Measurements from ENCODE around the gene SYNE3.

SYNE3 gene

DNA sequence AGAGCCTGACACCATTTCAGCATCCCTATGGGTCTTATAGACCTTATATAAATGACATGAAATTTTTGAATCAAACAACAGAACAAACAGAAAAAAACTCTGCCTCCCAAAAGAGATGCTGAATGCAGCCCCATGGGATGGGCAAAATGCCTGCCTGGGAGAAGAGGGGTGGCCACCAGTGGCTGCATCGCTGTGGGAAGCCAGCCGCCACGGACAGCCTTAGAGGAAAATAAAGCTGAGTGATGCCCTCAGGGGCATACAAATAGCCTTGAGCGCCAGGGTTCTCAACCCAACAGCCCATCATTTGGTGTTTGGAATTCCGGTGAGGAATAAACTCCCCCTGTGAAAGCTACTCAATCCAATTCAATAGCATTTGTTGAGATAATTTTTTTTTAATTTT is 22.9 kb downstream of the SYNE3 start:
- no peak overlapping the region for H3K27ac ChIP-seq
- TF ChIP-seq, protein P1, sequence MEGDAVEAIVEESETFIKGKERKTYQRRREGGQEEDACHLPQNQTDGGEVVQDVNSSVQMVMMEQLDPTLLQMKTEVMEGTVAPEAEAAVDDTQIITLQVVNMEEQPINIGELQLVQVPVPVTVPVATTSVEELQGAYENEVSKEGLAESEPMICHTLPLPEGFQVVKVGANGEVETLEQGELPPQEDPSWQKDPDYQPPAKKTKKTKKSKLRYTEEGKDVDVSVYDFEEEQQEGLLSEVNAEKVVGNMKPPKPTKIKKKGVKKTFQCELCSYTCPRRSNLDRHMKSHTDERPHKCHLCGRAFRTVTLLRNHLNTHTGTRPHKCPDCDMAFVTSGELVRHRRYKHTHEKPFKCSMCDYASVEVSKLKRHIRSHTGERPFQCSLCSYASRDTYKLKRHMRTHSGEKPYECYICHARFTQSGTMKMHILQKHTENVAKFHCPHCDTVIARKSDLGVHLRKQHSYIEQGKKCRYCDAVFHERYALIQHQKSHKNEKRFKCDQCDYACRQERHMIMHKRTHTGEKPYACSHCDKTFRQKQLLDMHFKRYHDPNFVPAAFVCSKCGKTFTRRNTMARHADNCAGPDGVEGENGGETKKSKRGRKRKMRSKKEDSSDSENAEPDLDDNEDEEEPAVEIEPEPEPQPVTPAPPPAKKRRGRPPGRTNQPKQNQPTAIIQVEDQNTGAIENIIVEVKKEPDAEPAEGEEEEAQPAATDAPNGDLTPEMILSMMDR (conservative IDR thresholded peaks at IDR 0.05; ENCODE audit: low read depth), result no peak
- CTCF ChIA-PET, result interaction anchor here (0.6 kb wide), 1 partner anchor 12 kb away, joined by 3 read pairs; no protein-coding TSS in a partner anchor
- DNase-seq (ENCODE audit: low spot score), result no peak
- POLR2A ChIA-PET (ENCODE audit: low non-redundant PET), result no interaction called here

DNA sequence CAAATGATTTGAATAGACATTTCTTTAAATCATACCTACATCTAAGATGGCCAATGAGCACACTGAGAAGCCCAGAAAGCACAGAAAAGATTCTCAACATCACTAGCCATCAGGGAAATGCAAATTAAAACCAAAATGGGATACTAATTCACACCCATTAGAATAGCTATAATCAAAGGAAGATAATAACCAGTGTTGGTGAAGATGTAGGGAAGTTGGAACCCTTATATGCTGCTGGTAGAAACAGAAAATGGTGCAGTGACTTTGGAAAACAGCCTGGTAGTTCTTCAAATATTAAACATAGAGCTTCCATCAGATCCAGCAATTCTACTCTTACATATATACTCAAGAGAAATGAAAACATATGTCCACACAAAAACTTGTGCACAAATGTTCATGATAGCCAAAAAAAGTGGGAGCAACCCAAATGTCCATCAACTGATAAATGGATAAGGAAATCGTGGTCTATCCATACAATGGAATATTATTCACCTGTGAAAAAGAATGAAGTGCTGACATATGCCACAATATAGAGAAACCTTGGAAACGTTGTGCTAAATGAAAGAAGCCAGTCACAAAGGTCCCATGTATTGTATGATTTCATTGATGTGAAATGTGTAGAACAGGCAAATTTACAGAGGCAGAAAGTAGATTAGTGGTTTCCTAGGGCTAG is 24.4 kb downstream of the SYNE3 start:
- H3K27ac ChIP-seq, result no peak overlapping the region
- ChIA-PET CTCF (no interaction called here), POLR2A (ENCODE audit: low non-redundant PET) (no interaction called here)
- DNase-seq (ENCODE audit: low spot score), result no peak
- TF ChIP-seq, protein P1 (conservative IDR thresholded peaks at IDR 0.05; ENCODE audit: low read depth), result no peak

DNA sequence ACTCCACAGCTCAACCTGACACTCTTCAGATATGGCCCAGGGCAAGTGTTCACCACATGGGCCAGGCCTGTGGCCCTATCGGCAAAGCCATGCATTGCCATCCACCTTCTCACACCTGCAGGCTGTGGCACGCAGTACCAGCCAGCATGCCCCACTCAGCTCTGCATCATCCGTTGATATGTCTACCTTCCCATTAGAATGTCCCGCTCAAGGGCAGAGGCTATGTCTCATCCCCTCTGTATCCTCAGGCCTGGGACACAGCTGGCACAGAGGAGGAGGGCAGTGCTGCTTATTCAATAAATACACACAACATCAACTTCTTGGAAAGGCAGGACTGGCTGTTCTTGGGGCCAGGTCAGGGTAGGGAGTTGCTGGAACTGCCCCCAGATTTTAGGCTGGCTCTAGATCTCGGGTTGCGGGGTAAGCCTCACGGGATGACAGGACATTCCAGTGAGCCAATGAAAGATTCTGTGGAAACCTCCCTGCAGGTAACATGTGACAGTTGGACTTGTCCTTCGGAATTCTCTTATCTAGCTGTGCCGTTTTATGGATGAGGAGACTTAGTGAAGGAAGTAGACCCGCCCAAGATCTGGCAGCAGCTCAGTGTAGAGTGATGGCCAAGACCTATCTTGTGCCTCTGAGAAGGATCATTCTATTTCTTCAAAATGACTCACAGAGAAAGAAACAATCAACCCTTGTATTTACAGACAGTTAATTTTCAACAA is 25.6 kb downstream of the SYNE3 start:
- peak; percentile 31 for DNase-seq (ENCODE audit: low spot score)
- peak overlapping the region; percentile 58 for H3K27ac ChIP-seq
- TF ChIP-seq, protein P1 (conservative IDR thresholded peaks at IDR 0.05; ENCODE audit: low read depth), result no peak
- CTCF ChIA-PET, result no interaction called here
- POLR2A ChIA-PET (ENCODE audit: low non-redundant PET), result no interaction called here

DNA sequence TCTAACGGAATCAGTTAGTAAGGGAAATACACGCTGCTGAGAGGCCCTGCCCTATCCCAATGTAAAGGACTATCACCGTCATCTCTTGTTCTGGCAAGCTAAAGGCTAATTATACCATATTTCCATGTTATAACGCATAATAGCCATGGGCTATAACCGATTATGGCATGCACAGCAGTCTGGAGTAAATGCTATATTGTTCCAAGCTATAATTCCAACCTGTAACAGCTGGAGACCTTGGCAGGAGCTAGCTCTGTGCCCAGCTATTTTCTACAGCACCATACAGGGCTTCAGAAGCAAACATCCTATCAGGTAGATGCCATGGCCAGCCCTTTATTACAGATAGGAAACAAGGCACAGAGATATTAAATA is 26.3 kb downstream of the SYNE3 start:
- ChIA-PET POLR2A (ENCODE audit: low non-redundant PET) (no interaction called here), CTCF (interaction anchor here (1.0 kb wide), 2 partner anchors 10 to 58 kb away, joined by 3 read pairs; no protein-coding TSS in a partner anchor)
- no peak for DNase-seq (ENCODE audit: low spot score)
- TF ChIP-seq, protein P1 (conservative IDR thresholded peaks at IDR 0.05; ENCODE audit: low read depth), result no peak
- no peak overlapping the region for H3K27ac ChIP-seq

DNA sequence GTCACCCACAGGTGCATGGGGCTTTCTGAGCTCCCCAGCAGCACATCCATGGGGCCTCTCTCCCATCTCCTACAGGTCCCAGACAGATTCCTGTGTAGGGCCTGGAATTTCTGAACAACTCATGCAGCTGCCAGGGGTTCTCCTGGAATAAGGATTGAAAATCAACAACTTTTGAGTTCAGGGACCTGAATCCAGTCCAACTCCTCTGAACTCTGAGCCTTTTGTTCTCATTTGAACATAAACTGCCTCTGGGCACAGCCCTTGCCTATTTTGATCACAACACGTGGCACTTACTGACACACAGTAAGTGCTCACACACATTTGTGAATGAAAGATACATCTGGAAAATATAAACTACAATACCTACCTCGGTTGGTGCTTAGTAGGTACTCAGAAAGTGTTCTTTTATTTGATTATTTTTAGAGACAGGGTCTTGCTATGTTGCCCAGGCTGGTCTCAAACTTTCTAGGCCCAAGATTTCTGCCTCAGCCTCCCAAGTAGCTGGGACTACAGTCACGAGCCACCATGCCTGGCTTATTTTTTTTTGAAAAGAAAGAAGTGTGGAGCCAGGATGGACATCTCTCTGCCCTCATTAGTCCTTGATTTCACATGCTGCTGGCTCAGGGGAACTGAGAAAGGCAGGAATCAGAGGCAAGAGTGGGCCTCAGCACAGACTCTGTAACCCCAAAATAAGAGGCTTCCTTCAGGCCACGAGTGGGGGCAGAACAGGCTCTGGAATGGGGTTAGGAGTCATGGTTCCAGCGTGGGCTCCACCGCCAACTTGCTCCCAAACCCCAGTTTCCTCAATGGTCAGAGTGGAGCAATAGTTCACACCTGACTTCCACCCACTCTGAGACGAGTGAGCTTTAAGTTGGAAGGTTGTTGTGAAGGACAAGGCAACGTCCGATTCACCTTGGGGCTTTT is 27.0 kb downstream of the SYNE3 start:
- TF ChIP-seq, protein P1 (conservative IDR thresholded peaks at IDR 0.05; ENCODE audit: low read depth), result no peak
- DNase-seq (ENCODE audit: low spot score), result no peak
- CTCF ChIA-PET, result interaction anchor here (1.0 kb wide), 2 partner anchors 9 to 57 kb away, joined by 3 read pairs; no protein-coding TSS in a partner anchor
- POLR2A ChIA-PET (ENCODE audit: low non-redundant PET), result no interaction called here
- H3K27ac ChIP-seq, result peak overlapping the region; percentile 27; the same call in 1 of the 2 replicates

All from RWPE1 (cell line).